Measurements from ENCODE around the gene CBX2.

The CBX2 gene

DNA sequence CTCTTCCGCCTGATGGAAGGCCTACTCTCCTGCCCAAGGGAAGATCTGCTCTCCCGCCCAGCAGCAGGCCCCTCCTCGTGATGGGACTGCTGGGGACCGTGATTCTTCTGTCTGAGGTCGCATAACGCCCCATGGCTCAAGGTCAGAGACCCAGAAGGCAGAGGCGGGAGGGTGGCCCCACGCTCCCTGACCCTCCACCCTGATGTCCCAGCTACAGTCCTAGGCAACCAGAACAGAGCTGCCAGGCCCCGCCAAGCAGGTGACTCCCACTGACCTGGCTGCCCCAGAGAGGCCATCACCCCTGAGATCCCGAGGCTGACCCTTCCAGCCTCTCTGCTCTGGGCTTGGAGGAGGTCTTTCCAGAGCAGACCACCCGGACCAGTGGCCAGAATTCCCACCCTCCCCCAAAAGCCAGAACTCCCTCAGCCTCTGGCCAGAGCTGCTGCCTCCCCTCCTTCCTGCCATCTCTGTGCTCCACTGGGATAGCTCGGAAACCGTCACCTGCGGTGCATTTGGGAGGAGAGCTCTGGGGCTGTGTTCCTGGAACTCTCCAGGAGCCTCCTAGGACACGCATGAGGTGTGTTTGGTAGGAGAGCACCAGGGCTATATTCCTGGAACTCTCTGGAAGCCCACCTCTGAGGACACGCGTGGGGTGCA, 39.9 kb upstream of the CBX2 start:
- H3K27me3 Mint-ChIP-seq: peaks cover 50% of the 10 kb centered on the region
- H3K27ac Mint-ChIP-seq (ENCODE audit: low read depth): no peak overlapping the region
- H3K4me1 Mint-ChIP-seq: peaks cover 6% of the 10 kb centered on the region
- DNase-seq (ENCODE audit: low spot score in 2 of 2): no peak
- no peaks in the 10 kb centered on the region for H3K9me3 Mint-ChIP-seq
- no peak overlapping the region for H3K4me3 Mint-ChIP-seq
- H3K36me3 Mint-ChIP-seq (ENCODE audit: insufficient read depth): peaks cover under 1% of the 10 kb centered on the region
- ATAC-seq (replicated peaks; ENCODE audit: extremely low read depth, poor library complexity, severe bottlenecking): no peak

- H3K27me3 Mint-ChIP-seq: peaks cover 50% of the 10 kb centered on the region
- H3K36me3 Mint-ChIP-seq (ENCODE audit: insufficient read depth): peaks cover 3% of the 10 kb centered on the region
- H3K4me3 Mint-ChIP-seq: no peak overlapping the region
- no peak for DNase-seq (ENCODE audit: low spot score in 2 of 2)
- no peak overlapping the region for H3K27ac Mint-ChIP-seq (ENCODE audit: low read depth)
- no peak for ATAC-seq (replicated peaks; ENCODE audit: extremely low read depth, poor library complexity, severe bottlenecking)
- no peaks in the 10 kb centered on the region for H3K9me3 Mint-ChIP-seq
- H3K4me1 Mint-ChIP-seq: no peaks in the 10 kb centered on the region
Measured at GRCh38 chr17:79738643-79739042, 39.3 kb upstream of the CBX2 start.

GRCh38 chr17:79739148-79740062, 38.5 kb upstream of the CBX2 start:
- H3K36me3 Mint-ChIP-seq (ENCODE audit: insufficient read depth): peaks cover 3% of the 10 kb centered on the region
- H3K27me3 Mint-ChIP-seq: peaks cover 50% of the 10 kb centered on the region
- DNase-seq (ENCODE audit: low spot score in 2 of 2) (no peak), ATAC-seq (replicated peaks; ENCODE audit: extremely low read depth, poor library complexity, severe bottlenecking) (no peak)
- no peak overlapping the region for H3K27ac Mint-ChIP-seq (ENCODE audit: low read depth)
- H3K4me1 Mint-ChIP-seq: no peaks in the 10 kb centered on the region
- no peaks in the 10 kb centered on the region for H3K9me3 Mint-ChIP-seq
- H3K4me3 Mint-ChIP-seq: no peak overlapping the region

DNA sequence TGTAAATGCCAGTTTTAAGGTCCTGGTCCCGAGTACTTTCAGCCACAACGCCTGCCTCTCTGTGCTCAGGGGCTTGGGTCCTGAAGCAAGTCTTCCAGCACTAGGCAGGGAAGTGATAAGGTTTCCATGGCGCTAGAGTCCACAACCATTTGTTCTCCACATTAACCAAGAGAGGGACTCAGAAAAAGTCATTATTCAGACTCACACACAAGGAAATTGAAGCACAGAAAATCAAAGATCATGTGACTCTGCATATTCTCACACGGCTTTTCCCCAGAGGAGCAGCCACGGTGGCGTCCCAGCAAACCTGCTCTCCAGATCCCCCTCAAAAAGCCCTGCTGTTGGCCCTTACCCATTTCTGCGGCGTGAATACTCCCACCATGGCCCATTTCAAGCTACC, 37.5 kb upstream of the CBX2 start:
- no peak overlapping the region for H3K27ac Mint-ChIP-seq (ENCODE audit: low read depth)
- H3K4me1 Mint-ChIP-seq: no peaks in the 10 kb centered on the region
- no peak overlapping the region for H3K4me3 Mint-ChIP-seq
- H3K27me3 Mint-ChIP-seq: peaks cover 50% of the 10 kb centered on the region
- ATAC-seq (replicated peaks; ENCODE audit: extremely low read depth, poor library complexity, severe bottlenecking): no peak
- H3K9me3 Mint-ChIP-seq: no peaks in the 10 kb centered on the region
- H3K36me3 Mint-ChIP-seq (ENCODE audit: insufficient read depth): peaks cover 3% of the 10 kb centered on the region
- DNase-seq (ENCODE audit: low spot score in 2 of 2): no peak

- no peaks in the 10 kb centered on the region for H3K4me1 Mint-ChIP-seq
- H3K36me3 Mint-ChIP-seq (ENCODE audit: insufficient read depth): peaks cover 3% of the 10 kb centered on the region
- ATAC-seq (replicated peaks; ENCODE audit: extremely low read depth, poor library complexity, severe bottlenecking) (no peak), DNase-seq (ENCODE audit: low spot score in 2 of 2) (no peak)
- H3K27ac Mint-ChIP-seq (ENCODE audit: low read depth): no peak overlapping the region
- H3K27me3 Mint-ChIP-seq: peaks cover 47% of the 10 kb centered on the region
- H3K9me3 Mint-ChIP-seq: no peaks in the 10 kb centered on the region
- H3K4me3 Mint-ChIP-seq: no peak overlapping the region
Measured at GRCh38 chr17:79741401-79741750, 36.6 kb upstream of the CBX2 start.

GRCh38 chr17:79741751-79742588, 36.0 kb upstream of the CBX2 start:
- Mint-ChIP-seq H3K36me3 (ENCODE audit: insufficient read depth) (peaks cover 3% of the 10 kb centered on the region), H3K4me3 (no peak overlapping the region), H3K4me1 (no peaks in the 10 kb centered on the region), H3K9me3 (no peaks in the 10 kb centered on the region), H3K27ac (ENCODE audit: low read depth) (no peak overlapping the region), H3K27me3 (peaks cover 48% of the 10 kb centered on the region)
- DNase-seq (ENCODE audit: low spot score in 2 of 2) (peak; percentile 49 to 61), ATAC-seq (replicated peaks; ENCODE audit: extremely low read depth, poor library complexity, severe bottlenecking) (no peak)

DNA sequence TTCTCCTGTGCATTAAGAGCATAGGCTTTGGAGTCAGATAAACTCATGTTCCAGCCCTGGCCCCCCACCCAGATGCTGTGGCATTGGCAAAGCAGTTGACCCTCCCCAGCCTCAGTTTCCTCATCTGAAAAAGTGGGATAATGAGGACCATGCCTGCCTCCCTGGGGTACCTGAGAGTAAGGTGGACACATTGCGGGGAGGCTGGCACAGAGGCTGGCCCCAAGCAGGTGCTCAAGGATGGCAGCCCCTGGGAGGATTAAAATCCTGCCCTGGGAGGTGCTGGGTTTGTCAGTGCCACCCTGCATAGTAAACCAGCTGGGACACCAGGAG, 35.4 kb upstream of the CBX2 start:
- Mint-ChIP-seq H3K4me3 (no peak overlapping the region), H3K36me3 (ENCODE audit: insufficient read depth) (peaks cover 3% of the 10 kb centered on the region), H3K27me3 (peaks cover 48% of the 10 kb centered on the region), H3K9me3 (no peaks in the 10 kb centered on the region), H3K4me1 (peaks cover under 1% of the 10 kb centered on the region), H3K27ac (ENCODE audit: low read depth) (no peak overlapping the region)
- DNase-seq (ENCODE audit: low spot score in 2 of 2) (no peak), ATAC-seq (replicated peaks; ENCODE audit: extremely low read depth, poor library complexity, severe bottlenecking) (no peak)

- Mint-ChIP-seq H3K36me3 (ENCODE audit: insufficient read depth) (peaks cover 3% of the 10 kb centered on the region), H3K4me1 (peaks cover 5% of the 10 kb centered on the region), H3K27ac (ENCODE audit: low read depth) (no peak overlapping the region), H3K4me3 (no peak overlapping the region), H3K9me3 (no peaks in the 10 kb centered on the region), H3K27me3 (peaks cover 48% of the 10 kb centered on the region)
- ATAC-seq (replicated peaks; ENCODE audit: extremely low read depth, poor library complexity, severe bottlenecking) (no peak), DNase-seq (ENCODE audit: low spot score in 2 of 2) (no peak)
Measured at GRCh38 chr17:79742951-79743476, 34.9 kb upstream of the CBX2 start.

DNA sequence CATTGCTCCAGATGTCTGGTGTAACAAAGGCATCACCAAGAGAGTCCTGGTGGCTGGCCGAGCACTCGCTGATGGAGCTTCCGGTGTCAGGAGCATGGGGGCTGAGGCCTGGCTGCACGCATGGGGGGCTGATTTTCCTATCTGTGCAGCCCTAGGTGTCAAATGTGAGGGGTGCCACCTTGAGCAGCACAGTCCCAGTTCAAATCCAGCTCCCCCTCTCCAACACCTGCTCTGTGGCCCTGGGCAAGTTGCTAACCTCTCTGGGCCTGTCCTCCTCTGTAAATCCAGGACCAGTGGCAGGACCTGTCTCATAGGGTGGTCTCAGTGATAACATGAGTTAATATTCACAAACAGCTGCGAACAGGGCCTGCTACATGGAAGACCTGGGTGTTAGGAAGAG, 34.3 kb upstream of the CBX2 start:
- Mint-ChIP-seq H3K36me3 (ENCODE audit: insufficient read depth) (peaks cover 3% of the 10 kb centered on the region), H3K27me3 (peaks cover 45% of the 10 kb centered on the region), H3K4me3 (no peak overlapping the region), H3K4me1 (peaks cover 5% of the 10 kb centered on the region), H3K27ac (ENCODE audit: low read depth) (no peak overlapping the region), H3K9me3 (no peaks in the 10 kb centered on the region)
- no peak for DNase-seq (ENCODE audit: low spot score in 2 of 2)
- no peak for ATAC-seq (replicated peaks; ENCODE audit: extremely low read depth, poor library complexity, severe bottlenecking)

- DNase-seq (ENCODE audit: low spot score in 2 of 2) (no peak), ATAC-seq (replicated peaks; ENCODE audit: extremely low read depth, poor library complexity, severe bottlenecking) (no peak)
- H3K36me3 Mint-ChIP-seq (ENCODE audit: insufficient read depth): peaks cover 3% of the 10 kb centered on the region
- H3K9me3 Mint-ChIP-seq: no peaks in the 10 kb centered on the region
- H3K4me1 Mint-ChIP-seq: peaks cover 5% of the 10 kb centered on the region
- no peak overlapping the region for H3K4me3 Mint-ChIP-seq
- H3K27me3 Mint-ChIP-seq: peaks cover 37% of the 10 kb centered on the region
- peak overlapping the region; percentile 16 for H3K27ac Mint-ChIP-seq (ENCODE audit: low read depth)
Measured at GRCh38 chr17:79745641-79746105, 32.3 kb upstream of the CBX2 start.

DNA sequence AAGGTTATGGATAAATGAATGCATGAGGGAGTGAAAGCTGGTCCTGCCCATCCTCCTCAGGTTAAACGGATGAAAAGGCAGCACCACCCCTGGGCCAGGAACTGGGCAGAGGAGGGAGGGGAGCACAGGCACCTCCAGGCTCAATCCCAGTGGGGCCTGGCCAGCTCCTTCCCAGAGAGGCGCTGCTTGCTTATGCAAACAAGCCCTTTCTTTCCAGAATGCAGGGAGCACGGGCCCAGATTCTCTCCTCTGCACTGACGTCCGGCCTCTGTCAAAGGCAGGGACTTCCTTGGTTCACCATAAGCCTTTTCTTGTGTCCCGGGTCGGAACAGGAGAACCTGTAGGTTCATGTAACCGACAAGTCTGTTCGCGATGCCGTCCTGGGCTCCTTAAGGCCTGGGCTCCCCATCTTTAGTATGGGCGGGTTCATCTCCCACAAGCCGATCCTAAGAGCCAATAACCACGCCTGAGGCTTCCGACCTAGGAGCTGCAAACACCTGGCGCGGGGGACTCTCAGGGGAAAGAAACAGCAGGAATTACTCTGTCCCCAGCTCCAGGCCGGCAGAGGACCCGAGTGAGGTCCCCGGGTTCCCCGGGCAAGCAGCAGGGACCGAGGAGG, 30.9 kb upstream of the CBX2 start:
- Mint-ChIP-seq H3K27me3 (peaks cover 47% of the 10 kb centered on the region), H3K36me3 (ENCODE audit: insufficient read depth) (peaks cover 3% of the 10 kb centered on the region), H3K4me1 (peaks cover 5% of the 10 kb centered on the region), H3K9me3 (no peaks in the 10 kb centered on the region), H3K4me3 (no peak overlapping the region), H3K27ac (ENCODE audit: low read depth) (no peak overlapping the region)
- DNase-seq (ENCODE audit: low spot score in 2 of 2) (no peak), ATAC-seq (replicated peaks; ENCODE audit: extremely low read depth, poor library complexity, severe bottlenecking) (no peak)

All from central memory CD8-positive, alpha-beta T cell (primary cell).